Endothelial cell of umbilical vein (primary cell): ENCODE data around the gene EXOSC5. TPM values are rescaled to one million over a fixed set of nuclear protein-coding genes. Genes with fewer than 3 reads are reported as not detected.

Experiments
- BruUV-seq: library from RNA; stranded (reverse); fragments of 400-500 nt; replicated peaks from 2 replicates; lab custom pipeline; 2021; lab: Mats Ljungman, UMichigan
- CTCF ChIA-PET: fragments of 300-600, 350-600 bp; sonication (Branson Sonifier 250); formaldehyde crosslinking; loops from one replicate; lab custom pipeline; 2021; ENCODE audit warnings: antibody characterized with exemption, inconsistent platforms; lab: Charles Lee
- POLR2A ChIA-PET: fragments of 300-600, 350-600 bp; sonication (Branson Sonifier 250); formaldehyde crosslinking; loops from one replicate; lab custom pipeline; 2021; ENCODE audit warnings: antibody characterized with exemption, inconsistent platforms; lab: Charles Lee
- DNase-seq: peaks from one replicate; pipeline ENCODE4 v3.0.0-alpha.2; 2011; ENCODE audit warnings: low read depth, low spot score
- FAIRE-seq: peaks from 2 replicates; lab custom pipeline; 2011; peaks lifted over from hg19 to GRCh38; lab: Jason Lieb, UNC
- H2AFZ ChIP-seq: 2 replicates; pipeline ENCODE4 v1.6.0; 2012; ENCODE audit warnings: low read depth, low read length, control low read depth, inconsistent platforms
- H3K27ac ChIP-seq: 2 replicates; pipeline ENCODE4 v1.5.1; 2011; ENCODE audit warnings: low read depth, mild to moderate bottlenecking, control low read depth, low read length, moderate library complexity; ENCODE audit not compliant: insufficient read depth
- H3K27me3 ChIP-seq, 2 experiments: 2 replicates each; pipeline versions ENCODE4 v1.6.0 to v1.6.1; 2011; ENCODE audit warnings: low read length in 2 of 2, mixed read lengths in 1 of 2; ENCODE audit not compliant: control insufficient read depth in 2 of 2, insufficient read depth in 2 of 2
- H3K36me3 ChIP-seq, 2 experiments: 2 replicates in 1 of 2; 3 replicates in 1 of 2; pipeline ENCODE4 v1.5.1; 2011; ENCODE audit warnings: low read length in 2 of 2, mild to moderate bottlenecking in 1 of 2, moderate library complexity in 1 of 2; ENCODE audit not compliant: control insufficient read depth in 2 of 2, insufficient read depth in 2 of 2; ENCODE audit errors: extremely low read depth in 1 of 2
- H3K4me1 ChIP-seq: 3 replicates; pipeline ENCODE4 v1.5.1; 2011; ENCODE audit warnings: mild to moderate bottlenecking, low read length; ENCODE audit not compliant: control insufficient read depth, insufficient read depth; ENCODE audit errors: extremely low read depth
- H3K4me2 ChIP-seq: 2 replicates; pipeline ENCODE4 v1.6.1; 2011; ENCODE audit warnings: low read length, control low read depth, mixed read lengths; ENCODE audit not compliant: insufficient read depth
- H3K4me3 ChIP-seq, 3 experiments: fragments of 200-600 bp in 1 of 3; sonication (generic), shearing (Covaris generic) in 1 of 3; replicated peaks in 1 of 3; 2 replicates each; pipeline ENCODE4 v1.5.1; 2011 to 2016; ENCODE audit warnings: control low read depth in 3 of 3, low read length in 3 of 3, mild to moderate bottlenecking in 2 of 3, inconsistent platforms in 1 of 3, low read depth in 1 of 3, moderate library complexity in 1 of 3; ENCODE audit not compliant: insufficient read depth in 1 of 3
- H3K79me2 ChIP-seq: 2 replicates; pipeline ENCODE4 v1.6.0; 2012; ENCODE audit warnings: low read length, inconsistent platforms; ENCODE audit not compliant: control insufficient read depth, insufficient read depth
- H3K9ac ChIP-seq: replicated peaks from 2 replicates; pipeline ENCODE3; 2011; ENCODE audit warnings: low read length, control low read depth; ENCODE audit not compliant: insufficient read depth; ENCODE audit errors: extremely low read depth
- H3K9me1 ChIP-seq: replicated peaks from 3 replicates; pipeline ENCODE4 v1.6.0; 2011; ENCODE audit warnings: mild to moderate bottlenecking, low read length; ENCODE audit not compliant: control insufficient read depth, insufficient read depth; ENCODE audit errors: extremely low read depth
- H3K9me3 ChIP-seq: replicated peaks from 2 replicates; pipeline ENCODE4 v1.5.1; 2012; ENCODE audit warnings: low read length, inconsistent platforms; ENCODE audit not compliant: control insufficient read depth, insufficient read depth
- H4K20me1 ChIP-seq: replicated peaks from 2 replicates; pipeline ENCODE3; 2011; ENCODE audit warnings: mild to moderate bottlenecking, low read length; ENCODE audit not compliant: control insufficient read depth, insufficient read depth; ENCODE audit errors: extremely low read depth
- CTCF ChIP-seq, 2 donors: IDR thresholded peaks; 1 replicate in 1 of 2; 2 replicates in 1 of 2; pipeline ENCODE4 v1.5.1; 2011; ENCODE audit warnings: low read length in 2 of 2, mild to moderate bottlenecking in 2 of 2, moderate library complexity in 2 of 2, control low read depth in 1 of 2, inconsistent platforms in 1 of 2, low read depth in 1 of 2; ENCODE audit not compliant: insufficient read depth in 1 of 2; ENCODE audit errors: extremely low read depth in 1 of 2
- EZH2 ChIP-seq: IDR thresholded peaks from 2 replicates; pipeline ENCODE4 v1.6.1; 2012; ENCODE audit warnings: borderline replicate concordance, low read depth, mild to moderate bottlenecking, moderate library complexity, low read length, inconsistent platforms; ENCODE audit not compliant: severe bottlenecking
- FOS ChIP-seq: IDR thresholded peaks from 2 replicates; pipeline ENCODE4 v1.6.1; 2011; ENCODE audit warnings: mild to moderate bottlenecking, low read length, moderate library complexity, borderline replicate concordance; ENCODE audit not compliant: insufficient read depth
- GATA2 ChIP-seq: IDR thresholded peaks from 2 replicates; pipeline ENCODE4 v1.7.0; 2011; ENCODE audit warnings: low read depth, mild to moderate bottlenecking, moderate library complexity, mixed read lengths, low read length; ENCODE audit not compliant: insufficient read length, insufficient read depth
- JUN ChIP-seq: IDR thresholded peaks from 2 replicates; pipeline ENCODE4 v1.6.1; 2011; ENCODE audit warnings: borderline replicate concordance, low read depth; ENCODE audit not compliant: insufficient read length, insufficient read depth
- MAX ChIP-seq: IDR thresholded peaks from 2 replicates; pipeline ENCODE4 v1.6.1; 2011; ENCODE audit not compliant: insufficient read depth, insufficient read length
- MYC ChIP-seq: IDR thresholded peaks from one replicate; pipeline ENCODE4 v1.6.1; 2011; ENCODE audit warnings: mild to moderate bottlenecking, low read depth, low read length
- POLR2A ChIP-seq: IDR thresholded peaks from 2 replicates; pipeline ENCODE4 v1.6.1; 2012; ENCODE audit warnings: low read depth, mild to moderate bottlenecking, control low read depth, low read length
- POLR2AphosphoS5 ChIP-seq: IDR thresholded peaks from 2 replicates; pipeline ENCODE4 v1.6.1; 2012; ENCODE audit warnings: low read depth, mild to moderate bottlenecking, control low read depth, low read length, moderate library complexity; ENCODE audit not compliant: insufficient read depth
- dilution Hi-C: fragments of 300-500 bp; cut with MboI; formaldehyde crosslinking; loops from one replicate; pipeline ENCODE4 v1.15.0; 2019; ENCODE audit warnings: low sequenced_read_pairs; ENCODE audit not compliant: extremely low pct_ligation_motif_present
- intact Hi-C: fragments of 100-400 bp; cut with micrococcal nuclease; formaldehyde crosslinking; loops from one replicate; pipeline ENCODE4 v1.10.0; 2022
- polyA plus RNA-seq, 4 experiments: library from polyadenylated mRNA; depleted of rRNA in 3 of 4; stranded (reverse) in 3 of 4; unstranded in 1 of 4; fragments of >200 nt; gene quantifications; 2 replicates each; pipeline versions ENCODE4 v1.2.1 to v1.2.3, GENCODE V29; 2011 to 2012; ENCODE audit warnings: missing spikeins in 1 of 4
- total RNA-seq: library from RNA; stranded (reverse); gene quantifications from 2 replicates; pipeline ENCODE4 v1.2.3, GENCODE V29; 2021

EXOSC5 gene
- total and polyA plus RNA-seq, 2 donors (not counting 3 experiments of a cell fraction or from before 2014, with no cell fraction given) = 14.0 to 20.9 TPM

DNA sequence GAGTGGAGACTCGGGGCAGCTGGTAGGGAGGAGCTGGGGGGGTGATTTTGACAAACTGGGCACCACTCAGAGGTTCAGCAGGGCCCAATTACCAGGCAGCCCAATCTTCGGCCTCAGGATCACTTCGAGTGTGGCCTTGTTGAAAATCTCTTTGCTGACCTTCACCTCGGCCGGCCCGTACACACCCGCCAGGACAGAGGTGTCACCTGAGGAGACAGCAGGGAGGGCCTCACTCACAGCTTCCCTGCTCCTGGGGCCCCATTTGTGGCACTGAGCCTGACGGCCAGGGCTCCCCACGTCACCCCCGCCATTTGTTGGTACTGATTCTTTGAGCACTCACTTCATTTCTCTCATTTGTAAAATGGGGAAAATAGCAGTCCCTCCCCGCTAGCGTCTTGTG, 4.4 kb downstream of the EXOSC5 start:
- dilution Hi-C loops (no loop called here), intact Hi-C loops (no loop called here)
- CTCF ChIA-PET = interaction anchor here (0.6 to 1.2 kb wide), 2 partner anchors 39 to 67 kb away, joined by 3 to 4 read pairs; no protein-coding TSS in a partner anchor
- Histone ChIP-seq H3K36me3 (peaks cover 3 to 11% of the 10 kb centered on the region in 2 experiments), H3K4me3 (no peak overlapping the region), H4K20me1 (no peaks in the 10 kb centered on the region), H3K4me2 (no peak overlapping the region), H3K27me3 (no peaks in the 10 kb centered on the region), H3K9ac (no peak overlapping the region), H3K79me2 (no peaks in the 10 kb centered on the region), H3K9me3 (no peaks in the 10 kb centered on the region), H3K4me1 (peaks cover 3% of the 10 kb centered on the region), H3K9me1 (no peaks in the 10 kb centered on the region), H2AFZ (no peak overlapping the region), H3K27ac (no peak overlapping the region)
- DNase-seq (no peak), FAIRE-seq (no peak)
- no peak for TF ChIP-seq JUN
- no peak for TF ChIP-seq POLR2AphosphoS5
- no peak for TF ChIP-seq MAX
- TF ChIP-seq FOS = no peak
- no peak for TF ChIP-seq EZH2
- TF ChIP-seq GATA2 = no peak
- TF ChIP-seq MYC = no peak
- TF ChIP-seq CTCF (IDR thresholded peaks at IDR 0.05; ENCODE audit: extremely low read depth in 1 of 2, insufficient read depth in 1 of 2, low read depth in 1 of 2, low read length in 2 of 2) = no peak
- TF ChIP-seq POLR2A = no peak
- no TSS peak for BruUV-seq
- POLR2A ChIA-PET = no interaction called here
